ENCODE results near the gene CRACDL. TPM values are rescaled to one million over a fixed set of nuclear protein-coding genes. Genes with fewer than 3 reads are reported as not detected.

The CRACDL gene
- total RNA-seq, 3 donors from 2014 or later, result 0.10 to 0.46 (median 0.16) TPM

DNA sequence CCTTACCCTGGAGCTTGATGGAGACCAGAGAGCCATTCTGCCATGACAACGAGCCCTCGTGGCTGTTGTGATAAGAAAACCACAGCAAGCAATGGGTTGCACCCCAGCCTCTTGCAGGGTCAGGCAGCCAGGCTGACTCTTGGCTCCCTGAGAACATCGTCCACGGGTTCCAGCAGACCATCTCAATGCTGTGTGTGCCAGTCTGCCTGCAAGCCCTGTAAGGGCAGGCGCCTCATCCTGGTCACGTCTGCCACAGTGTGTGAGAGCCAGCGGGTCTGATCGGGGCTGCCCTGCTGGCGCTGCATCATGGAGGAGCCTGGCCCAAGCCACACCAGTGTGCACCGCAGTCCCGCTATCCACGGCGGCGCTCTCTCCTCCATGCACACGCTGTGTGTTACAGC, 134.1 kb downstream of the CRACDL start:
- Mint-ChIP-seq H3K4me1 (ENCODE audit: low read depth) (peaks cover 3% of the 10 kb centered on the region), H3K36me3 (ENCODE audit: insufficient read depth) (peaks cover 2% of the 10 kb centered on the region), H3K4me3 (no peak overlapping the region), H3K9me3 (no peaks in the 10 kb centered on the region), H3K27me3 (ENCODE audit: low read depth) (no peaks in the 10 kb centered on the region)
- ATAC-seq (no peak), DNase-seq (no peak)

DNA sequence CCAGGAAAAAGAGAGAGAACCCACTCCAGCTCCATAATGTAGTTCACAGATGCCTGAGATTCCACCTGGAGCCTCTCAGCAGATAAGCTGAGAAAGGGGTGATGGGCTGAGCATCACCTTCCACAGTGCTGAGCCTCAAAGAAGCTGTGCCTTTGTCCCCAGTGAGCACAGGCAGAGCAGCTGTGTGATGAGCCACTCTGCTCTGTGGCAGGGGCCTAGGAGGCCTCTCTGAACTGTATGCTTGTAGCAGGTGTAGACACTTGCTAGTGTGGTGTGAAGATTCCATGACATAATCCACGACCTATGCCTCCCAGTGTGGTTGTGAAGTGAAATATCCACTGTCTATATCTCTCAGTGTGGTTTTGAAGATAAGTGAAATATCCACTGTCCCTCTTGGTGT, 134.7 kb downstream of the CRACDL start:
- no peaks in the 10 kb centered on the region for H3K9me3 Mint-ChIP-seq
- no peaks in the 10 kb centered on the region for H3K27me3 Mint-ChIP-seq (ENCODE audit: low read depth)
- ATAC-seq, result no peak
- H3K36me3 Mint-ChIP-seq (ENCODE audit: insufficient read depth), result peaks cover 2% of the 10 kb centered on the region
- no peak for DNase-seq
- H3K4me3 Mint-ChIP-seq, result no peak overlapping the region
- no peaks in the 10 kb centered on the region for H3K4me1 Mint-ChIP-seq (ENCODE audit: low read depth)

DNA sequence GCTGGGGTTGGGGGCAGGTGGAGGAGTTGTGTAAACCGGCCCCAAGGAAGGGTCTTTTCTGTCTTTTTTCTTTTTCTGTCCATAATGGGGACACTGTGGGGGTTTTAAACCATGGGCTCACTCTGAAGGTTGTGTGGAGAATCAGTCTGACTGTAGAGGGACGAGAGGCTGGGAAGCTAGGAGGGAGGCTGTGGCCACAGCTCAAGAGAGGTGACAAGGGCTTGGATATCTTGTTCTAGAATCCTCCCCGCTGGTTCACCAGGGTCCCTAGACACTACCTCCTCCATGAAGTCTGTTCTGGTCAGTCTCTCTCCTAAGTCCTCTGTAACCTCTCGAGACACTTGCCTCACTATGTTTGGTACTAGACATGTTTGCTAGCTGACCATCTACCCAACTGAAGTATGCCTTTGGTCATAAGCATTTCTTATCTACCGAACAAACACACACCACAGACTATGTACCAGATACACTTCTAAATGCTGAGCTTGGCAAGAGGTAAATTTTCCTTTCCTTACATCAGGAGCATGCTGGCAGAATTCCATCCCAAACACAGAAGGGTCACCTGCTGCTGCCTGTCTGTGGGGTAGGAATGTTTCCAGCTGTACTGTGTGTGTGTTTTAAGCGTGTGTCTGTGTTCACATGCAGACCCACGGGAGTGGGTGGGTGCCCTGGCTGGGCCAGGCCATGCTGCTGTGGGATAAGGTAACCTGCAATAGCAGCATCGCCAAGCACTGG, 135.5 kb downstream of the CRACDL start:
- DNase-seq (no peak), ATAC-seq (no peak)
- Mint-ChIP-seq H3K36me3 (ENCODE audit: insufficient read depth) (peaks cover 2% of the 10 kb centered on the region), H3K9me3 (no peaks in the 10 kb centered on the region), H3K4me1 (ENCODE audit: low read depth) (no peaks in the 10 kb centered on the region), H3K27me3 (ENCODE audit: low read depth) (no peaks in the 10 kb centered on the region), H3K4me3 (no peak overlapping the region)

DNA sequence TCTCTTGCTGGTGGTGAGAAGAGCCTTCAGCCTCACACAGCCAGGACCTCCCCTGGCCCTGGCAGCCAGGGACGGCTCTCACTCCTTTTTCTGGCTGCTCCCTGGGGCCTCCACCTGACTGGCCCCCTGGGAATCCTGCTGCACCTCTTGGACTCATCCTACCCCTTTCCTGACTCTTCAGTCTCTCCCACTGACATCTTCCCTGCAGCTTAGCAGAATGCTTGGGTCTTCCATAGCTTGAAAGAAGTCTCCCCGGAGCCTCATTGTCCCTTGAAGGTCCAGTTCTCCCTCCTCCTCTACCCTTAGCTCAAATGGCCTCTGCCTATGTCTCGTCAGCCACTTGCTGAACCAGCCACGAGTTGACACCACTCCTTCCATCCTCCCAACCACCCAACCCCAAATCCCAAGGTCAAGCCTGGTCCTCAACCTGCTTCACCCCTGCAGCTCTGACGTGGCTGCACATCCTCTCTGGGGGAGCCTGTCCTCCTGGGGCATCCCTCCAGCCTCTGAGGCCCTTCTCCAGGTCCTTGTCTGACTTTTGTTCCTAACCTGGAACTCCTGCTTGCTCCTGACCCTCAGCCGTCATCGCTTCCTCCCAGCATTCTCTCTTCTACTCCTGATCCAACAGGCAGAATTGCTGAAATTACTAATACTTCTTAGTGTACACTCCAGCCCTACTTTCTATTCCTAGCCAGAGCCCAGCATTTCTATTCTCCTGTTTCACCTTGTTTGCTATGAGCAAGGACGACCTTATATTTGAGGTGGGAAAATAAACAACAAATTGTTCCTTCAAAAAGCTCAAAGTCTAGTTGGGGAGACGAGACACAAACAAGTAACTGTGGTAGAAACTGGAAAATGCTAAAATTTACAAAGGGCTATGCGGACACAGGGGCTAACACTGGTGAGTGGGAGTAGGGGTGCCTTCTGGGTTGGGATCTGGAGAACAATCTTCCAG, 136.4 kb downstream of the CRACDL start:
- Mint-ChIP-seq H3K27me3 (ENCODE audit: low read depth) (no peaks in the 10 kb centered on the region), H3K36me3 (ENCODE audit: insufficient read depth) (peaks cover 2% of the 10 kb centered on the region), H3K9me3 (no peaks in the 10 kb centered on the region), H3K4me3 (no peak overlapping the region), H3K4me1 (ENCODE audit: low read depth) (no peaks in the 10 kb centered on the region)
- DNase-seq (no peak), ATAC-seq (no peak)

DNA sequence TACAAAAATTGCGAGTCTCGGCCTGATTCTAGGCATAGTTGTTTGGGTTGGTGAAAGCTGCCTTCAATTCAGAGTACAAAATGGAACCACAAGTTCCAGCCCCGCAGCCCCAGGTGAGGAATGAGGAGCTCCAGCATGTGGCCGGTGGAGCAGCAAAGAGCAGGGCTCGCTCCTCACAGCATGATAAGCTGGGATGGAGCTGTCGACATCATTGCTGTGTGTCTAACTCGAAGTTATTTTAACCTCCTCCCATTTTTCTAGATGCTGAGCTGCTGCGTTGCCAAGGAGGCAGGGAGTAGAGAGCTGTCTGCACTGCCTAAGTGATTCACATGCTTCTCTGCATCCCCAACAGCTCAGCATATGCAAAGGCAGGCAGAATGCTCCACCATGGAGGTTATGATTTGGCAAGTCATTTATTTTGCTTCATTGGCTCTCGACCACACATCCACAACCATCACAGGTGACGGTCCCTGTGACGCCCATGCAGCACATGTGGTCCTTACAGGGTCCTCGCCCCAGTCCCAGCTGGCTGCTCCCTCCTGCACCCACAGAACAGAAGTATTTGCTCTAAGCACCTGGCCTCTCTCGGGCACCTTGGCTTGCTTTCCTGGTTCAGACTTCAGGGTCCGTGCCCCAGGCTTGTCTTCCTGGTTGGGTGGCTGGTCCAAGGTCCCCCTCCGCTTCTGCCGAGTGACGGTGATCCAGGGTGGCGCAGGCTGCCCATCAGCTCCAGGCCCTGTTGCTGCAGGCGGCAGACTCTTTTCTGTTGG, 139.1 kb downstream of the CRACDL start:
- no peaks in the 10 kb centered on the region for H3K27me3 Mint-ChIP-seq (ENCODE audit: low read depth)

DNA sequence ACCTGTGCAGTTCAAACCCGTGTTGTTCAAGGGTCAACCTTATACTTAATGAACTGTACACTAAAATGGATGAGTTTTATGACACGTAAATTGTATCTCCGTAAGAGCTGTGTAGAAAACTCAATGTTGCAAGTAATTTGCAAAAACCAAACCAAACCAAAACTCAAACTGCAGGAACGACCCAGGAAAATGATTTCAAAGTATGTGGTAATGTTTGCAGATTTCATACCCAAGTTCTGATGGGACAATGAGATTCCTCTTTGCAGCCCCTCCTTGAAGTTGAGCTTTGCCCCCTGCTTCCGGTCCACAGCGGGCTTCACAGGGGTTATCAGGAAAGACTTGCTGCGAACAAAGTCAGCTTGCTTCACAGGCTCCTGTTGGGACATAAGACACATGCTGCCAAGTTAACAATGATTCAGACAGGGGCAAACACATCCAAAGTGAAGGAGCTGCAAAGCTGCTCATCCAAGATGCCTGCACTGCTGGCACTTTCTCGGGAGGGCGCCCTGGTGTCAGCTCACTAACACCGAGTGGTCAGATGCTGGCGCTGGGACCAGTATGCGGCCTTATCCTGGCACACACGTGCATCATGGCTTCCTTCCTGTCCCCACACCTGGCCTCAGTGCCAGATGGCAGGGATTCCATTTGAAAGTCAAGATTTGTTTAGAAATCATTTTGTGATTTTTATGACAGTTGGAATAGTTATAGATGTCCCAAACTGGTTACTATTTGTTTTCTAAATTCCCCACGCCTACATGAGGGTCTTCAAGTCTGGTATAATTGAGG, 139.9 kb downstream of the CRACDL start:
- H3K36me3 Mint-ChIP-seq (ENCODE audit: insufficient read depth), result no peaks in the 10 kb centered on the region
- H3K4me1 Mint-ChIP-seq (ENCODE audit: low read depth), result no peaks in the 10 kb centered on the region
- H3K27me3 Mint-ChIP-seq (ENCODE audit: low read depth), result no peaks in the 10 kb centered on the region
- ATAC-seq (no peak), DNase-seq (no peak)
- H3K4me3 Mint-ChIP-seq, result no peak overlapping the region
- no peaks in the 10 kb centered on the region for H3K9me3 Mint-ChIP-seq

More for the DNA sequence above, 139.1 kb downstream of the CRACDL start:
- no peak for DNase-seq
- H3K9me3 Mint-ChIP-seq, result no peaks in the 10 kb centered on the region
- ATAC-seq, result no peak
- no peak overlapping the region for H3K4me3 Mint-ChIP-seq
- peaks cover 2% of the 10 kb centered on the region for H3K36me3 Mint-ChIP-seq (ENCODE audit: insufficient read depth)
- no peaks in the 10 kb centered on the region for H3K4me1 Mint-ChIP-seq (ENCODE audit: low read depth)

DNA sequence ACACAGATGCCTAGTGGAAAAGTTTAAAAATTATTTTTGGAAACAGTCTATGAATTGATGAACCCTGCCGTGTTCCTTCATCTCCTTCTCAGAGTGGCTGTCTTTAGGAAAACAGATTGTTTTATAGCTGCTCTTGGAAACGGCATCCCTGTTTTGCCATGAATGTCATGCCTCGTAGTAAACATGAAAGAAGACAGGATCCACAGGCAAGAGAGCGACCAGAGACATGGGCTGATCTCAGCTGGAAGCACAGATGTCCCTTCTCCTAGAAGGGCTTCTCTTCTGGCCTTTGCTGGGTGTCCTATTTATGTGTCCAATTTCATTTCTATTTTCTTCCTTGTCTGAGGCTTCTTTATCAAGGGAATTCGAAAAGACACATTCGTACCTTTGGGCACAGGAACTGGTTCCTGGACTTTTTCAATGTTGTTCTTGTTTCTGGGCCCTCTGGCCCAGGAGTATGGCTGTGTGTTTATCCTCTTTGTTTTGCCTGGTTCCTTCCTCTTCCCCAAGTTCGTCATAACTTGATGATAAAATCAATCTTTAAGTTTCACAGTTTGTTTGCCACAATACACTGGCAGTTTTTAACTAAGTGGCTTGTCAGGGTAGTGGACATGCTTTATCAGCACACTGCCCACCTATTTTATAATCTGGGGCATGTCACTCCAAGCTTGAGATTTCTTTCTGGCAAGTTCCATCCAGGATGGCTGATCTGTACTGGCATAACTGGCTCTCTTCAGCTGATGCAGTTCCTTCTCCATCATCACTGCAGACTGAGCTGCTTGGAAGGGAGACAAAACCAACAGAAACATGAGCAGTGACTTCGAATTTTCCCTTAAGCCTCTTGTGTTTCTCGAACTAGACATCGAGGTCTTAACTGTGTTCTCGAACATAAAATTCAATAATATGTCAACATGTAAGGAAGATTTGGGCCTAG, 141.9 kb downstream of the CRACDL start:
- Mint-ChIP-seq H3K4me1 (ENCODE audit: low read depth) (no peaks in the 10 kb centered on the region), H3K4me3 (no peak overlapping the region), H3K9me3 (no peaks in the 10 kb centered on the region), H3K36me3 (ENCODE audit: insufficient read depth) (no peaks in the 10 kb centered on the region), H3K27me3 (ENCODE audit: low read depth) (no peaks in the 10 kb centered on the region)
- DNase-seq (no peak), ATAC-seq (no peak)

DNA sequence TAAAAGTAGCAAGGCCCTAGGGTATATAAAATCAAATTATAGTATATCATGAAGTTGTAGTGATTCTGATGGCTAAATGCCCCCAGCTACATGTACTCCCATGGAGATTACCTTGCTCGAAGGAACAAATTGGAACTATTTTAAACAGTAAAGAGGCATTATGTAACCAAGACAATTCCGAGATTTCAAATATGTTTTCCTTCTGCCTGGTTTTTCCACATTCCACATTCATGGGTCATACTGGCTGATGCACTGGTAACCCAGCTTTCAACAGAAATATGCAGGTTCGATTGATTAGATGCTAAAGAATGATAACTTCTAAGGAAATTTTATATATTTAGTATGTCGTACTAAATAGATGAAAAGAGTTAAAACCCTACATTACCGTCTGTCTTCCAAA, 142.8 kb downstream of the CRACDL start:
- Mint-ChIP-seq H3K4me3 (no peak overlapping the region), H3K9me3 (no peaks in the 10 kb centered on the region), H3K36me3 (ENCODE audit: insufficient read depth) (no peaks in the 10 kb centered on the region), H3K27me3 (ENCODE audit: low read depth) (no peaks in the 10 kb centered on the region), H3K4me1 (ENCODE audit: low read depth) (no peaks in the 10 kb centered on the region)
- ATAC-seq, result no peak
- DNase-seq, result no peak

DNA sequence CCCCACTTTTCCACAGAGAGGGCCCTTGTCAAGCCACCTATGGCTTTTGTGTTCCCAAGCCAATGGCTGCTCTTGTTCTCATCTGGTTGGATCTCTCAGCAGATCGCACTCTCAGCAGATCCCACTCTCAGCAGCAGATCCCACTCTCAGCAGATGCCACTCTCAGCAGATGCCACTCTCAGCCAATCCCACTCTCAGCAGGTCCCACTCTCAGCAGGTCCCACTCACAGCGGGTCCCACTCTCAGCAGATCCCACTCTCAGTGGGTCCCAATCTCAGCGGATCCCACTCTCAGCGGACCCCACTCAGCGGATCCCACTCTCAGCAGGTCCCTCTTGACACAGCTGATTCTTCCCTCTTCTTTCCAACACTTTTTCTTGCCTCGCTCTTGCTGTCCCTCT, 145.8 kb downstream of the CRACDL start:
- H3K4me1 Mint-ChIP-seq (ENCODE audit: low read depth), result no peaks in the 10 kb centered on the region
- no peaks in the 10 kb centered on the region for H3K27me3 Mint-ChIP-seq (ENCODE audit: low read depth)
- H3K4me3 Mint-ChIP-seq, result no peak overlapping the region
- DNase-seq (no peak), ATAC-seq (no peak)
- H3K36me3 Mint-ChIP-seq (ENCODE audit: insufficient read depth), result no peaks in the 10 kb centered on the region
- no peaks in the 10 kb centered on the region for H3K9me3 Mint-ChIP-seq

DNA sequence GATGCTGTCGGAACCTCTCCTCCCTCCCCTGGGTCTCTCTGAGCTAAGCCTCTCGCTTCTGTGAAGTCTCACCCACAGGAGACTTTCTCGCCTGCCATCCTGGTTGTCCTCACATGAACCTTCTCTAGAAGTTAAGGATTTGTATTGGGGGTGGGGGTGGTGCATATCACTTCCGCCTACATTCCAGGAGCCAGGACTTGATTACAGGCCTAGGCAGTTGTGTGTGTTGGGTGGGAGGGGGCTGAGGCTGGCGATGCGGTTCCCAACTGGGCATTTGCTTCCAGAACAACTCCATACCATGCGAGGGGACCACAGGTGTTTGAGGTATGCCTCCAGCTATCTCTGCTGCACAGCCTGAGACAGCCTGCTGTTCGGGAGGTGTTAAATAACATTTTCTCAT, 148.3 kb downstream of the CRACDL start:
- H3K9me3 Mint-ChIP-seq, result no peaks in the 10 kb centered on the region
- no peak for ATAC-seq

DNA sequence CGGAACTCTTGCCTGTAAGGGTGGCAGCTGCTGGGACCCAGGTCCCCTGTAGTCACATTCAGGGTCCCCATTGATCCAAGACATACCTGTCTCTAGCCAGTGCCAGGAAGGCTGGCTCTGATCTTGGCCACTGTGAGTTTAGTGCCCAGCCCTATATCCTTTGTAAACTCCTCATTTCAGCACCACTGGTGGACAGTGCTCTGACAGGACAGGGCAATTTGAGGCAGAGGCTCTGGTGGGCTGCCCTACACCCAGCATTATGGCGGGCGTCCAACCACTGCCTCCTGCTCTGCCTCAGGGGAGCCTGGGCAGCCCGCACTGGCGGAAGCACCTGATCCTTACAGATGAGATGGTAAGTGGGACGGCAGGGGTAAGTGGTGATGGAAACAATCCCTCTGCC, 149.8 kb downstream of the CRACDL start:
- DNase-seq (no peak), ATAC-seq (no peak)
- peaks cover 11% of the 10 kb centered on the region for H3K9me3 Mint-ChIP-seq
- no peaks in the 10 kb centered on the region for H3K36me3 Mint-ChIP-seq (ENCODE audit: insufficient read depth)
- H3K4me3 Mint-ChIP-seq, result no peak overlapping the region
- no peaks in the 10 kb centered on the region for H3K27me3 Mint-ChIP-seq (ENCODE audit: low read depth)
- no peaks in the 10 kb centered on the region for H3K4me1 Mint-ChIP-seq (ENCODE audit: low read depth)

More for the DNA sequence above, 148.3 kb downstream of the CRACDL start:
- H3K4me3 Mint-ChIP-seq, result no peak overlapping the region
- no peaks in the 10 kb centered on the region for H3K4me1 Mint-ChIP-seq (ENCODE audit: low read depth)
- no peaks in the 10 kb centered on the region for H3K27me3 Mint-ChIP-seq (ENCODE audit: low read depth)
- H3K36me3 Mint-ChIP-seq (ENCODE audit: insufficient read depth), result no peaks in the 10 kb centered on the region
- DNase-seq, result no peak

DNA sequence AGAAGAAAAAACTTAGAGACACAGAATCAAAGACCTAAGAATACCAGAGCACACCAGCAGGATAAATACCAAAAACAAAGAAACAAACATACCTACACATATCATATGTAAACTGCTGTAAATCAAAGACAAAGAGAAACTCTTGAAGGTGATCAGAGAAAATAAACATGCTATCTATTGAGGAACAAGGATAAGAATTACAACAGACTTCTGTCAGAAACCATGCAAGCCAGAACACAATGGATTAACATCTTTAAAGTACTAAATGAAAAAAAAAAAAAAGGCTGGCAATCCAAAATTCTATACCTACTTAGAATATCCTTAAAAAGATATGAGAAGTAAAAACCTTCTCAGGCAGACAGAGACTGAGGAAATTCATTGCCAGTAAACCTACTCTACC, 153.5 kb downstream of the CRACDL start:
- Mint-ChIP-seq H3K27me3 (ENCODE audit: low read depth) (no peaks in the 10 kb centered on the region), H3K4me3 (no peak overlapping the region), H3K36me3 (ENCODE audit: insufficient read depth) (no peaks in the 10 kb centered on the region), H3K9me3 (peaks cover 11% of the 10 kb centered on the region), H3K4me1 (ENCODE audit: low read depth) (peaks cover under 1% of the 10 kb centered on the region)
- ATAC-seq (no peak), DNase-seq (no peak)

DNA sequence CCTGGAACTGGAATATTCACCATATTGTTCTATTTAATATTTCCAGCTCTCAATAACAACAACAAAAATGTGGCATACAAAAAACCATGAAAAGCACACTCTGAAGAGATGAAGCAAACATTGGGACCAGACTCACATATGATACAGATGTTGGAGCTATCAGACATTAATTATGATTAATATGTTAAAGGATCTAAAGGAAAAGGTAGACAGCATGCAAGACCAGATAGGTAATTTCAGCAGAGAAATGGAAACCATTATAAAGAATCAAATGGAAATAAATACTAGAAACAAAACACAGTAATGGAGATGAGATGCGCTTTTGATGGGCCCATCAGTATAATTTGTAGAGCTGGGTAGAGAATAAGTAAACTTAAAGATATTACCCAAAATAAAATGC, 154.2 kb downstream of the CRACDL start:
- no peak for DNase-seq
- Mint-ChIP-seq H3K4me3 (no peak overlapping the region), H3K4me1 (ENCODE audit: low read depth) (peaks cover 2% of the 10 kb centered on the region), H3K36me3 (ENCODE audit: insufficient read depth) (no peaks in the 10 kb centered on the region), H3K9me3 (peaks cover 11% of the 10 kb centered on the region), H3K27me3 (ENCODE audit: low read depth) (no peaks in the 10 kb centered on the region)
- ATAC-seq, result no peak
